Measurements from ENCODE around the gene ESYT2.

ESYT2 gene

DNA sequence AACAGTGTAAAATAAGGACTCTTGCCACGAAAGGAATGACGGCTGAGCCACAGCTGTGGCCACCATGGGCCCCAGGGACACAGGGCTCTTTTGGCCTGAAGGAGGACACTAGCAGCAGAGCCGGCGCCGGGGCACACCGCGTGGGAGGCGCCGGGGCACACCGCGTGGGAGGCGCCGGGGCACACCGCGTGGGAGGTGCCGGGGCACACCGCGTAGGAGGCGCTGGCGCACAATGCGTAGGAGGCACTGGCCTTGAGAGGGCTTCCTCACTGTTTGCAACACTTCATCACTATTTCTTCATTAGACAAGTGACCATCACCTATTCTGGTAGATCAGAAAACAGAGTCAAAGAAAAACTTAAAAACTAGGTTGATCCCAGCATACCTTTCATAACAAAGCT lies 23.4 kb downstream of the ESYT2 start:
- Histone ChIP-seq H3K4me1 (ENCODE audit: control insufficient read depth in 1 of 2, insufficient read depth in 1 of 2, low read depth in 1 of 2, low read length in 1 of 2) (peaks cover 17% of the 10 kb centered on the region in 2 experiments), H3K27me3 (no peaks in the 10 kb centered on the region)
- TF ChIP-seq, protein P1, sequence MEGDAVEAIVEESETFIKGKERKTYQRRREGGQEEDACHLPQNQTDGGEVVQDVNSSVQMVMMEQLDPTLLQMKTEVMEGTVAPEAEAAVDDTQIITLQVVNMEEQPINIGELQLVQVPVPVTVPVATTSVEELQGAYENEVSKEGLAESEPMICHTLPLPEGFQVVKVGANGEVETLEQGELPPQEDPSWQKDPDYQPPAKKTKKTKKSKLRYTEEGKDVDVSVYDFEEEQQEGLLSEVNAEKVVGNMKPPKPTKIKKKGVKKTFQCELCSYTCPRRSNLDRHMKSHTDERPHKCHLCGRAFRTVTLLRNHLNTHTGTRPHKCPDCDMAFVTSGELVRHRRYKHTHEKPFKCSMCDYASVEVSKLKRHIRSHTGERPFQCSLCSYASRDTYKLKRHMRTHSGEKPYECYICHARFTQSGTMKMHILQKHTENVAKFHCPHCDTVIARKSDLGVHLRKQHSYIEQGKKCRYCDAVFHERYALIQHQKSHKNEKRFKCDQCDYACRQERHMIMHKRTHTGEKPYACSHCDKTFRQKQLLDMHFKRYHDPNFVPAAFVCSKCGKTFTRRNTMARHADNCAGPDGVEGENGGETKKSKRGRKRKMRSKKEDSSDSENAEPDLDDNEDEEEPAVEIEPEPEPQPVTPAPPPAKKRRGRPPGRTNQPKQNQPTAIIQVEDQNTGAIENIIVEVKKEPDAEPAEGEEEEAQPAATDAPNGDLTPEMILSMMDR (IDR thresholded peaks at IDR 0.05): no peak

DNA sequence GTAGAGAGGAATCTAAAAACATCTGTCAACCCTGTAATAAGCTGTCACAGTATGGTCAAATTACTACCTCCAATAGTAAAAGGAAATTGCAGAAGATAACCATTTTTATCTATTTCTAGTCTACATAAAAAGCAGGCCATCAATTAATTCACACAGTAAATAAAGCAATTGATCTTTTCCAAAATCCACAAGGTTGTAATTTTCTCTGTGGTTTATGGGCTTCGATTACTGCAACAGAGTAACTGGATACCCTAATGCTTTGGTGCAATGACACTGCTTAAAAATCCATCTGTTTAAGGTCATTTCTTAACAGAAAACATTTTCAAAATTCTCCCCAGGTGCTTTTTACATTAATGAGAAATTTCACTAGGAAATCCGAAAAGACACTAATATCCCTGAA lies 23.9 kb downstream of the ESYT2 start:
- H3K4me1 ChIP-seq (ENCODE audit: control insufficient read depth in 1 of 2, insufficient read depth in 1 of 2, low read depth in 1 of 2, low read length in 1 of 2): peaks cover 17% of the 10 kb centered on the region in 2 experiments
- TF ChIP-seq, protein P1 (IDR thresholded peaks at IDR 0.05): no peak
- no peak overlapping the region for H3K4me3 ChIP-seq (ENCODE audit: low read depth in 1 of 2, low read length in 1 of 2)
- no peaks in the 10 kb centered on the region for H3K36me3 ChIP-seq
- no peak overlapping the region for H3K27ac ChIP-seq
- H3K27me3 ChIP-seq: no peaks in the 10 kb centered on the region
- H3K9me3 ChIP-seq: no peaks in the 10 kb centered on the region

More for the DNA sequence above, 23.4 kb downstream of the ESYT2 start:
- Histone ChIP-seq H3K27ac (no peak overlapping the region), H3K4me3 (ENCODE audit: low read depth in 1 of 2, low read length in 1 of 2) (no peak overlapping the region), H3K36me3 (no peaks in the 10 kb centered on the region), H3K9me3 (no peaks in the 10 kb centered on the region)

DNA sequence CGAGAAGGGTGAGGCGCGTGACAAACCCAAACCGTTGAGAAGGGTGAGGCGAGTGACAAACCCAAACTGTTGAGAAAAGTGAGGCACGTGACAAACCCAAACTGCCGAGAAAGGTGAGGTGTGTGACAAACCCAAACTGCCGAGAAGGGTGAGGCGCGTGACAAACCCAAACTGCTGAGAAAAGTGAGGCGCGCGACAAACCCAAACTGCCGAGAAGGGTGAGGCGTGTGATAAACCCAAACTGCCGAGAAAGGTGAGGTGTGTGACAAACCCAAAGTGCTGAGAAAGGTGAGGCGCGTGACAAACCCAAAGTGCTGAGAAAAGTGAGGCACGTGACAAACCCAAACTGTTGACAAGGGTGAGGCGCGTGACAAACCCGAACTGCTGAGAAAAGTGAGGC lies 25.0 kb downstream of the ESYT2 start:
- H3K4me3 ChIP-seq (ENCODE audit: low read depth in 1 of 2, low read length in 1 of 2): no peak overlapping the region
- H3K9me3 ChIP-seq: no peaks in the 10 kb centered on the region
- TF ChIP-seq, protein P1 (IDR thresholded peaks at IDR 0.05): no peak
- H3K27me3 ChIP-seq: no peaks in the 10 kb centered on the region
- H3K4me1 ChIP-seq (ENCODE audit: control insufficient read depth in 1 of 2, insufficient read depth in 1 of 2, low read depth in 1 of 2, low read length in 1 of 2): peaks cover 7 to 8% of the 10 kb centered on the region in 2 experiments
- no peak overlapping the region for H3K27ac ChIP-seq
- no peaks in the 10 kb centered on the region for H3K36me3 ChIP-seq

DNA sequence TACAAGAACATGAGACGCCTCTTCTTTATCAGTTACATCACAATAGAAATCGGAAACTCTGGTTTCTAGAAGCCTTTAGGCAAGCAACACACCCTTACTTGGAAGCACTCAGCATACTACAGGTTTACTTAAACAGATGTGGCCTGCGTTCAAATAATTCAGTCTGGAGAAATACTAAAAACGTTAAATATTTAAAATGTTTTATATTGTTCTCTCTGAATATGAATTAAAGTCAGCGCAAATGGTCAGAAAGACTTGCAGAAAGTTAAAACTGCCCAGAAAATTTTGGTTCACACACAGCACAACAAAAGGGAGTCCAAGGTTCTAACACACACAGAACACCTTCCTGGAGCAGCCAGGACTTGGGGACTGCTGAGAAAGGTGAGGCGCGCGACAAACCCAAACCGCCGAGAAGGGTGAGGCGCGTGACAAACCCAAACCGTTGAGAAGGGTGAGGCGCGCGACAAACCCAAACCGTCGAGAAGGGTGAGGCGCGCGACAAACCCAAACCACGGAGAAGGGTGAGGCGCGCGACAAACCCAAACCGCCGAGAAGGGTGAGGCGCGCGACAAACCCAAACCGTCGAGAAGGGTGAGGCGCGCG lies 25.8 kb downstream of the ESYT2 start:
- Histone ChIP-seq H3K36me3 (no peaks in the 10 kb centered on the region), H3K9me3 (no peaks in the 10 kb centered on the region), H3K4me1 (ENCODE audit: control insufficient read depth in 1 of 2, insufficient read depth in 1 of 2, low read depth in 1 of 2, low read length in 1 of 2) (peaks cover 6 to 7% of the 10 kb centered on the region in 2 experiments), H3K4me3 (ENCODE audit: low read depth in 1 of 2, low read length in 1 of 2) (no peak overlapping the region), H3K27ac (no peak overlapping the region), H3K27me3 (no peaks in the 10 kb centered on the region)
- TF ChIP-seq, protein P1 (IDR thresholded peaks at IDR 0.05): no peak

DNA sequence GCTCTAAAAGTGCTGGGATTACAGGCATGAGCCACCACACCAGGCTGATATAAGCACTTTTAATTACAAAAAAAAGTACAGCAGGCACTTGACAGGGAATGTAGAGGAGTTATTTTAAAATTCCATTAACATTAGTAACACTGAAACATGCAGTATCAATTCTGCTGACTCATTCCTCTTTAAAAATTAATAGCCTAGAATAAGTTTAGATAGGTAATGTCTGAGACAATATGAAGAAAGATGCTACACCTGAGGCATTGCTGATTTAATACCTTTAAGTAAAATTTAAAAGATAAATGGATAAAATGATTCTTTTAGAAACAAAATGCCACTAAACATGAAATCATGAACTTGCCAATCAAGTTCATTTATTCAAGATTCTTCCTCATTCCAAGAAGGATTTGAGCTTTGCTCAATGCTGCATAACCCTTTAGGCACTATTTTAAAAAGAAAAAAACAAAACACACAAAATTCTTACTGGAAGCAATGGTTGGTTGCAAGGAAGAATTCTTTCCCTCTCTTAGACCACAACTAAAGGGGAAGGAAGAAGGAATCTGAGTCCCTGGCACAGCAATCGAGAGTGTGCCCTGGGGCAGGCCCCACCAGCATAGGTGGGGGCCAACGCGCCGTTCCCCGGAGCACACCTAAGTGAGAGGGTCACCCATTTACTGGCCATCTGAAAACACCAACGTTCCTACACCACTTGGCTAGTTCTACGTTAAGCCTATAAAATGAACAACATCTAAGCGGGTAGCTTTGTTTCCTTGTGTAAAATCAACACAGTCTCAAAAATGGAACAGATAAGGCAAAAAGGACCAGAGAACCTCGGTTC lies 26.6 kb downstream of the ESYT2 start:
- H3K27ac ChIP-seq: peak overlapping the region; percentile 3
- H3K27me3 ChIP-seq: no peaks in the 10 kb centered on the region
- H3K4me3 ChIP-seq (ENCODE audit: low read depth in 1 of 2, low read length in 1 of 2): no peak overlapping the region
- no peaks in the 10 kb centered on the region for H3K9me3 ChIP-seq
- TF ChIP-seq, protein P1 (IDR thresholded peaks at IDR 0.05): no peak
- no peaks in the 10 kb centered on the region for H3K36me3 ChIP-seq
- peaks cover 6 to 7% of the 10 kb centered on the region in 2 experiments for H3K4me1 ChIP-seq (ENCODE audit: control insufficient read depth in 1 of 2, insufficient read depth in 1 of 2, low read depth in 1 of 2, low read length in 1 of 2)

Measured in neutrophil (primary cell).